GM12878 (cell line): ENCODE measurements around the gene SLC25A13. TPM values are rescaled to one million over a fixed set of nuclear protein-coding genes. Genes with fewer than 3 reads are reported as not detected.

ENCODE experiments used
- ATAC-seq: fragments of 200-7000 bp; cut with Tn5 transposase; 3 replicates; pipeline ENCODE4 v1.9.1; 2020; ENCODE audit warnings: mild to moderate bottlenecking, moderate library complexity
- BruUV-seq: library from RNA; stranded (reverse); fragments of 400-500 nt; replicated peaks from 2 replicates; lab custom pipeline; 2021; lab: Mats Ljungman, UMichigan
- CTCF ChIA-PET: fragments of 300-600 bp; sonication (Branson Sonifier 250); formaldehyde crosslinking; extraction: SDS; loops from one replicate; lab custom pipeline; 2021; ENCODE audit warnings: inconsistent platforms; lab: Yijun Ruan, JAX
- POLR2A ChIA-PET: fragments of 350-600 bp; formaldehyde crosslinking; extraction: SDS; loops from one replicate; lab custom pipeline; 2021; ENCODE audit warnings: inconsistent platforms; lab: Charles Lee
- RAD21 ChIA-PET: fragments of 300-600 bp; sonication (Branson Sonifier 250); formaldehyde crosslinking; loops from one replicate; lab custom pipeline; 2023; ENCODE audit warnings: antibody characterized with exemption; ENCODE audit not compliant: unreplicated experiment; lab: Charles Lee
- SMC1A ChIA-PET: fragments of 300-600 bp; sonication (Branson Sonifier 250); formaldehyde crosslinking; loops from one replicate; lab custom pipeline; 2023; ENCODE audit not compliant: unreplicated experiment, uncharacterized antibody; lab: Charles Lee
- DNase-seq: peaks from one replicate; pipeline ENCODE4 v3.0.0-alpha.2; 2011; ENCODE audit warnings: low read depth, low spot score
- FAIRE-seq: peaks from 3 replicates; lab custom pipeline; 2011; peaks lifted over from hg19 to GRCh38; lab: Jason Lieb, UNC
- H2AFZ ChIP-seq: 2 replicates; pipeline ENCODE4 v1.6.0; 2011; ENCODE audit warnings: low read depth, low read length, control low read depth; ENCODE audit not compliant: control insufficient read depth
- H3K27ac ChIP-seq: 2 replicates; pipeline ENCODE4 v1.5.1; 2011; ENCODE audit warnings: control low read depth; ENCODE audit not compliant: control insufficient read depth, insufficient read depth
- H3K27me3 ChIP-seq, 2 experiments: replicated peaks in 1 of 2; 2 replicates each; pipeline versions ENCODE4 v1.6.0 to v1.6.1; 2011; ENCODE audit warnings: low read length in 1 of 2; ENCODE audit not compliant: control insufficient read depth in 2 of 2, insufficient read depth in 2 of 2
- H3K36me3 ChIP-seq, 2 experiments: 2 replicates each; pipeline ENCODE4 v1.5.1; 2011; ENCODE audit warnings: low read length in 1 of 2; ENCODE audit not compliant: control insufficient read depth in 2 of 2, insufficient read depth in 2 of 2
- H3K4me1 ChIP-seq: 2 replicates; pipeline ENCODE4 v1.6.1; 2011; ENCODE audit warnings: mild to moderate bottlenecking, low read length, moderate library complexity, mixed read lengths; ENCODE audit not compliant: control insufficient read depth, insufficient read depth
- H3K4me2 ChIP-seq: 2 replicates; pipeline ENCODE4 v1.6.0; 2011; ENCODE audit warnings: control low read depth; ENCODE audit not compliant: control insufficient read depth, insufficient read depth
- H3K4me3 ChIP-seq: fragments of 200-600 bp; sonication (generic); 2 replicates; pipeline ENCODE4 v1.5.1; 2016
- H3K79me2 ChIP-seq: 2 replicates; pipeline ENCODE4 v1.6.0; 2011; ENCODE audit warnings: low read length; ENCODE audit not compliant: control insufficient read depth, insufficient read depth
- H3K9ac ChIP-seq: 2 replicates; pipeline ENCODE4 v1.8.0; 2011; ENCODE audit warnings: low read length, control low read depth, mixed read lengths; ENCODE audit not compliant: control insufficient read depth, insufficient read depth
- H3K9me3 ChIP-seq: replicated peaks from 3 replicates; pipeline ENCODE4 v1.5.1; 2011; ENCODE audit warnings: mild to moderate bottlenecking, low read length; ENCODE audit not compliant: control insufficient read depth, insufficient read depth
- H4K20me1 ChIP-seq: 2 replicates; pipeline ENCODE4 v1.6.0; 2011; ENCODE audit not compliant: control insufficient read depth, insufficient read depth
- BCLAF1 ChIP-seq: fragments of 450-650 bp; IDR thresholded peaks from 2 replicates; pipeline ENCODE4 v1.6.1; 2017; ENCODE audit warnings: antibody characterized with exemption, mild to moderate bottlenecking, moderate library complexity
- CHD4 ChIP-seq: fragments of 200-600 bp; sonication (generic); IDR thresholded peaks from 2 replicates; pipeline ENCODE4 v1.6.1; 2016; ENCODE audit warnings: mild to moderate bottlenecking
- EGR1 ChIP-seq, 2 experiments: IDR thresholded peaks; 1 replicate in 1 of 2; 2 replicates in 1 of 2; pipeline ENCODE4 v1.6.1; 2011 to 2012; ENCODE audit warnings: low read depth in 2 of 2, low read length in 2 of 2, borderline replicate concordance in 1 of 2, mild to moderate bottlenecking in 1 of 2, moderate library complexity in 1 of 2
- LARP7 ChIP-seq: fragments of 450-650 bp; IDR thresholded peaks from 2 replicates; pipeline ENCODE4 v1.6.1; 2017; ENCODE audit warnings: mild to moderate bottlenecking
- NR2F1 ChIP-seq: fragments of 450-650 bp; conservative IDR thresholded peaks from 2 replicates; pipeline ENCODE4 v1.6.1; 2017; ENCODE audit warnings: mild to moderate bottlenecking
- RFX5 ChIP-seq: IDR thresholded peaks from 2 replicates; pipeline ENCODE4 v1.6.1; 2011; ENCODE audit warnings: low read depth, low read length, improper control_type of control experiment
- WGBS: methylation state at CpG from one replicate; pipeline ENCODE4 v1.1.6; 2016; ENCODE audit warnings: low lambda C conversion rate; ENCODE audit not compliant: insufficient replicate concordance, insufficient coverage; ENCODE audit errors: missing lambda C conversion rate; 5-methylcytosine and 5-hydroxymethylcytosine counted together
- in situ Hi-C: fragments of 300-500 bp; cut with MboI; formaldehyde crosslinking; loops from 9 replicates; pipeline ENCODE4 v1.14.3; 2018; ENCODE audit warnings: mixed read lengths
- intact Hi-C: fragments of 100-400 bp; cut with micrococcal nuclease; formaldehyde crosslinking; loops from one replicate; pipeline ENCODE4 v1.14.2; 2022; ENCODE audit not compliant: unreplicated experiment
- polyA plus RNA-seq, 11 experiments: library from polyadenylated mRNA; depleted of rRNA in 4 of 11; unstranded in 6 of 11; stranded (reverse) in 5 of 11; fragments of >200 nt; fragmentation: Nextera tagmentation in 4 of 11; fragmentation: Illumina TruSeq in 1 of 11; extraction: Ambion mirVana in 4 of 11; extraction: Trizol in 1 of 11; gene quantifications; 1 replicate in 1 of 11; 2 replicates in 10 of 11; pipeline versions ENCODE4 v1.2.1 to v1.2.3, GENCODE V29; 2011 to 2016; ENCODE audit warnings: inconsistent platforms in 2 of 11, missing spikeins in 2 of 11, low read depth in 1 of 11
- total RNA-seq, 4 experiments: library from RNA; depleted of rRNA in 3 of 4; stranded (reverse); fragments of >200 nt in 3 of 4; fragmentation: Illumina TruSeq in 1 of 4; extraction: Trizol in 1 of 4; gene quantifications; 2 replicates each; pipeline versions ENCODE4 v1.2.1 to v1.2.3, GENCODE V29; 2013 to 2021
- TF ChIP-seq, protein P1 (sequence below): fragments of 450-650 bp; IDR thresholded peaks from 2 replicates; pipeline ENCODE4 v1.6.1; 2017; ENCODE audit warnings: mild to moderate bottlenecking, low read depth, inconsistent platforms; ENCODE audit not compliant: poor library complexity, severe bottlenecking
- TF ChIP-seq, protein P2 (sequence below): IDR thresholded peaks from 2 replicates; pipeline ENCODE4 v1.6.1; 2012; ENCODE audit warnings: mild to moderate bottlenecking, low read depth, low read length
- TF ChIP-seq, protein P3 (sequence below): fragments of 450-650 bp; IDR thresholded peaks from 2 replicates; pipeline ENCODE4 v1.6.1; 2016; ENCODE audit warnings: mild to moderate bottlenecking
- TF ChIP-seq, protein P4 (sequence below): IDR thresholded peaks from 2 replicates; pipeline ENCODE4 v1.6.1; 2012; ENCODE audit warnings: low read depth, low read length, improper control_type of control experiment

Gene SLC25A13
- total and polyA plus RNA-seq, 10 of the 15 experiments (the other 5 are each of a cell fraction or from before 2014, with no cell fraction given): 7.0 to 24.7 (median 18.6) TPM

DNA sequence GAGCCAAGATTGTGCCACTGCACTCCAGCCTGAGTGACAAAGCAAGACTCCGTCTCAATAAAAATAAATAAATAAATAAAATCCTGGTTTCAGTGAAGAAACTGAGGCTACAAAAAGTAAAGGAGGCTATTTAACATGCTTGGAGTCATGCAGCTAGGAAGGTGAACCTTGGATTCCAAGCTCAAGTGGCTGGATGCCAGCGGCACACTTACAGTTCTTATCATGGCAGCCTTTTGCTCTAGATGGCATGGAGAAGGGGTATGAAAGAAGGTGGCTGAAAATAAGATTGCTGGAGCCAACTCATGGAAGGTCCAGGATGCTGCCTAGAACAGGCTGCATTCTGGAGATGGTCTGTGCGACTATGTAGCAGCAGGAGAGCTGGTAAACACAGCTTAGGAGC lies 170.0 kb downstream of the SLC25A13 start (continued):
- TF ChIP-seq, protein P1, sequence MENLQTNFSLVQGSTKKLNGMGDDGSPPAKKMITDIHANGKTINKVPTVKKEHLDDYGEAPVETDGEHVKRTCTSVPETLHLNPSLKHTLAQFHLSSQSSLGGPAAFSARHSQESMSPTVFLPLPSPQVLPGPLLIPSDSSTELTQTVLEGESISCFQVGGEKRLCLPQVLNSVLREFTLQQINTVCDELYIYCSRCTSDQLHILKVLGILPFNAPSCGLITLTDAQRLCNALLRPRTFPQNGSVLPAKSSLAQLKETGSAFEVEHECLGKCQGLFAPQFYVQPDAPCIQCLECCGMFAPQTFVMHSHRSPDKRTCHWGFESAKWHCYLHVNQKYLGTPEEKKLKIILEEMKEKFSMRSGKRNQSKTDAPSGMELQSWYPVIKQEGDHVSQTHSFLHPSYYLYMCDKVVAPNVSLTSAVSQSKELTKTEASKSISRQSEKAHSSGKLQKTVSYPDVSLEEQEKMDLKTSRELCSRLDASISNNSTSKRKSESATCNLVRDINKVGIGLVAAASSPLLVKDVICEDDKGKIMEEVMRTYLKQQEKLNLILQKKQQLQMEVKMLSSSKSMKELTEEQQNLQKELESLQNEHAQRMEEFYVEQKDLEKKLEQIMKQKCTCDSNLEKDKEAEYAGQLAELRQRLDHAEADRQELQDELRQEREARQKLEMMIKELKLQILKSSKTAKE: no peak
- TF ChIP-seq RFX5 (no peak), BCLAF1 (no peak), CHD4 (no peak)

- in situ Hi-C loops (no loop called here), intact Hi-C loops (no loop called here)
- TF ChIP-seq EGR1 (IDR thresholded peaks at IDR 0.05; ENCODE audit: borderline replicate concordance in 1 of 2, low read depth in 2 of 2, low read length in 2 of 2) (no peak), LARP7 (no peak), NR2F1 (no peak)
- TF ChIP-seq, protein P2, sequence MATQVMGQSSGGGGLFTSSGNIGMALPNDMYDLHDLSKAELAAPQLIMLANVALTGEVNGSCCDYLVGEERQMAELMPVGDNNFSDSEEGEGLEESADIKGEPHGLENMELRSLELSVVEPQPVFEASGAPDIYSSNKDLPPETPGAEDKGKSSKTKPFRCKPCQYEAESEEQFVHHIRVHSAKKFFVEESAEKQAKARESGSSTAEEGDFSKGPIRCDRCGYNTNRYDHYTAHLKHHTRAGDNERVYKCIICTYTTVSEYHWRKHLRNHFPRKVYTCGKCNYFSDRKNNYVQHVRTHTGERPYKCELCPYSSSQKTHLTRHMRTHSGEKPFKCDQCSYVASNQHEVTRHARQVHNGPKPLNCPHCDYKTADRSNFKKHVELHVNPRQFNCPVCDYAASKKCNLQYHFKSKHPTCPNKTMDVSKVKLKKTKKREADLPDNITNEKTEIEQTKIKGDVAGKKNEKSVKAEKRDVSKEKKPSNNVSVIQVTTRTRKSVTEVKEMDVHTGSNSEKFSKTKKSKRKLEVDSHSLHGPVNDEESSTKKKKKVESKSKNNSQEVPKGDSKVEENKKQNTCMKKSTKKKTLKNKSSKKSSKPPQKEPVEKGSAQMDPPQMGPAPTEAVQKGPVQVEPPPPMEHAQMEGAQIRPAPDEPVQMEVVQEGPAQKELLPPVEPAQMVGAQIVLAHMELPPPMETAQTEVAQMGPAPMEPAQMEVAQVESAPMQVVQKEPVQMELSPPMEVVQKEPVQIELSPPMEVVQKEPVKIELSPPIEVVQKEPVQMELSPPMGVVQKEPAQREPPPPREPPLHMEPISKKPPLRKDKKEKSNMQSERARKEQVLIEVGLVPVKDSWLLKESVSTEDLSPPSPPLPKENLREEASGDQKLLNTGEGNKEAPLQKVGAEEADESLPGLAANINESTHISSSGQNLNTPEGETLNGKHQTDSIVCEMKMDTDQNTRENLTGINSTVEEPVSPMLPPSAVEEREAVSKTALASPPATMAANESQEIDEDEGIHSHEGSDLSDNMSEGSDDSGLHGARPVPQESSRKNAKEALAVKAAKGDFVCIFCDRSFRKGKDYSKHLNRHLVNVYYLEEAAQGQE: no peak
- TF ChIP-seq, protein P3, sequence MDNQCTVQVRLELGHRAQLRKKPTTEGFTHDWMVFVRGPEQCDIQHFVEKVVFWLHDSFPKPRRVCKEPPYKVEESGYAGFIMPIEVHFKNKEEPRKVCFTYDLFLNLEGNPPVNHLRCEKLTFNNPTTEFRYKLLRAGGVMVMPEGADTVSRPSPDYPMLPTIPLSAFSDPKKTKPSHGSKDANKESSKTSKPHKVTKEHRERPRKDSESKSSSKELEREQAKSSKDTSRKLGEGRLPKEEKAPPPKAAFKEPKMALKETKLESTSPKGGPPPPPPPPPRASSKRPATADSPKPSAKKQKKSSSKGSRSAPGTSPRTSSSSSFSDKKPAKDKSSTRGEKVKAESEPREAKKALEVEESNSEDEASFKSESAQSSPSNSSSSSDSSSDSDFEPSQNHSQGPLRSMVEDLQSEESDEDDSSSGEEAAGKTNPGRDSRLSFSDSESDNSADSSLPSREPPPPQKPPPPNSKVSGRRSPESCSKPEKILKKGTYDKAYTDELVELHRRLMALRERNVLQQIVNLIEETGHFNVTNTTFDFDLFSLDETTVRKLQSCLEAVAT: no peak
- TF ChIP-seq, protein P4, sequence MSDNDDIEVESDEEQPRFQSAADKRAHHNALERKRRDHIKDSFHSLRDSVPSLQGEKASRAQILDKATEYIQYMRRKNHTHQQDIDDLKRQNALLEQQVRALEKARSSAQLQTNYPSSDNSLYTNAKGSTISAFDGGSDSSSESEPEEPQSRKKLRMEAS: no peak
Measured at GRCh38 chr7:96144260-96144526, 177.7 kb downstream of the SLC25A13 start.

More at GRCh38 chr7:96144260-96144526, 177.7 kb downstream of the SLC25A13 start:
- 0% methylated on average over 1 of the region's 1 CpG for WGBS
- RAD21 ChIA-PET: no interaction called here
- H3K4me3 ChIP-seq: no peak overlapping the region
- no peaks in the 10 kb centered on the region for H4K20me1 ChIP-seq
- H3K4me2 ChIP-seq: no peak overlapping the region
- no peaks in the 10 kb centered on the region for H3K27me3 ChIP-seq
- CTCF ChIA-PET: interaction anchor here (0.5 kb wide), 1 partner anchor 60 kb away, joined by 5 read pairs; no protein-coding TSS in a partner anchor
- no peaks in the 10 kb centered on the region for H3K4me1 ChIP-seq
- FAIRE-seq (peak; percentile 31), DNase-seq (no peak), ATAC-seq (no peak)
- no peaks in the 10 kb centered on the region for H3K9me3 ChIP-seq
- POLR2A ChIA-PET: no interaction called here
- H3K79me2 ChIP-seq: no peaks in the 10 kb centered on the region
- H3K9ac ChIP-seq: no peak overlapping the region
- no peak overlapping the region for H3K27ac ChIP-seq
- peaks cover 0 to 13% of the 10 kb centered on the region in 2 experiments; a peak in 1 of 4 replicates for H3K36me3 ChIP-seq
- no TSS peak for BruUV-seq
- no peak overlapping the region for H2AFZ ChIP-seq
- SMC1A ChIA-PET: no interaction called here
